SK-N-SH (cell line): Measurements from ENCODE around the gene LRRC8D. TPM values are rescaled to one million over a fixed set of nuclear protein-coding genes. Genes with fewer than 3 reads are reported as not detected.

Experiments
- CTCF ChIA-PET: fragments of 300-600, 350-600 bp; formaldehyde crosslinking; extraction: SDS; loops from one replicate; lab custom pipeline; 2021; lab: Yijun Ruan, JAX
- POLR2A ChIA-PET: fragments of 350-600 bp; sonication (Branson Sonifier 250); formaldehyde crosslinking; extraction: SDS; loops from one replicate; lab custom pipeline; 2020; ENCODE audit warnings: antibody characterized with exemption, inconsistent platforms; lab: Yijun Ruan, JAX
- DNase-seq: peaks from one replicate; pipeline ENCODE4 v3.0.0; 2012
- H2AFZ ChIP-seq: fragments of 200-600 bp; sonication (generic); 2 replicates; pipeline ENCODE4 v1.8.1; 2016; ENCODE audit warnings: antibody characterized with exemption, mild to moderate bottlenecking, low read depth
- H3F3A ChIP-seq: fragments of 200-600 bp; sonication (generic); replicated peaks from 2 replicates; pipeline ENCODE3; 2016; ENCODE audit warnings: antibody characterized with exemption, mild to moderate bottlenecking; ENCODE audit not compliant: insufficient read depth
- H3K27ac ChIP-seq, 2 experiments: fragments of 200-500 bp in 1 of 2; fragments of 200-600 bp in 1 of 2; sonication (Bioruptor generic) in 1 of 2; sonication (generic), shearing (Covaris generic) in 1 of 2; 2 replicates each; pipeline versions ENCODE4 v1.5.1 to v1.6.1; 2014 to 2016; ENCODE audit warnings: low read depth in 2 of 2, inconsistent platforms in 1 of 2, low read length in 1 of 2, mild to moderate bottlenecking in 1 of 2, mixed read lengths in 1 of 2
- H3K27me3 ChIP-seq: fragments of 200-600 bp; sonication (generic), shearing (Covaris generic); 2 replicates; pipeline ENCODE4 v1.6.1; 2016; ENCODE audit warnings: mixed run types; ENCODE audit not compliant: insufficient read depth
- H3K36me3 ChIP-seq, 2 experiments: fragments of 200-500 bp in 1 of 2; fragments of 200-600 bp in 1 of 2; sonication (Bioruptor generic) in 1 of 2; sonication (generic) in 1 of 2; replicated peaks in 1 of 2; 2 replicates each; pipeline versions ENCODE3 to v1.5.1; 2014 to 2016; ENCODE audit warnings: low read length in 1 of 2, mild to moderate bottlenecking in 1 of 2; ENCODE audit not compliant: insufficient read depth in 2 of 2, control insufficient read depth in 1 of 2
- H3K4me1 ChIP-seq, 2 experiments: fragments of 200-500 bp in 1 of 2; fragments of 200-600 bp in 1 of 2; sonication (Bioruptor generic) in 1 of 2; sonication (generic), shearing (Covaris generic) in 1 of 2; 2 replicates each; pipeline versions ENCODE4 v1.5.1 to v1.6.1; 2014 to 2016; ENCODE audit warnings: low read depth in 1 of 2, low read length in 1 of 2, mixed run types in 1 of 2; ENCODE audit not compliant: insufficient read depth in 2 of 2, control insufficient read depth in 1 of 2
- H3K4me2 ChIP-seq: fragments of 200-600 bp; sonication (generic), shearing (Covaris generic); 2 replicates; pipeline ENCODE4 v1.6.1; 2017; ENCODE audit warnings: mixed run types
- H3K4me3 ChIP-seq, 2 experiments: fragments of 200-500 bp in 1 of 2; fragments of 200-600 bp in 1 of 2; sonication (Bioruptor generic) in 1 of 2; sonication (generic), shearing (Covaris generic) in 1 of 2; 2 replicates each; pipeline versions ENCODE4 v1.5.1 to v1.8.1; 2014 to 2016; ENCODE audit warnings: low read depth in 2 of 2, inconsistent platforms in 1 of 2, low read length in 1 of 2, mild to moderate bottlenecking in 1 of 2, mixed read lengths in 1 of 2, moderate library complexity in 1 of 2
- H3K79me2 ChIP-seq: fragments of 200-600 bp; sonication (generic); 2 replicates; pipeline ENCODE4 v1.8.1; 2017; ENCODE audit warnings: mild to moderate bottlenecking; ENCODE audit not compliant: insufficient read depth
- H3K9ac ChIP-seq: fragments of 200-600 bp; sonication (generic); 2 replicates; pipeline ENCODE4 v1.6.1; 2017; ENCODE audit warnings: mixed run types
- H3K9me2 ChIP-seq: fragments of 200-600 bp; sonication (generic); 2 replicates; pipeline ENCODE4 v1.6.1; 2017; ENCODE audit warnings: mixed run types
- H3K9me3 ChIP-seq: fragments of 200-600 bp; sonication (generic); 2 replicates; pipeline ENCODE4 v1.6.1; 2017; ENCODE audit warnings: mixed run types, mild to moderate bottlenecking, moderate library complexity
- H4K20me1 ChIP-seq: fragments of 200-600 bp; sonication (generic); 2 replicates; pipeline ENCODE4 v1.6.1; 2017; ENCODE audit warnings: mild to moderate bottlenecking, mixed run types; ENCODE audit not compliant: insufficient read depth
- CHD2 ChIP-seq: fragments of 150-350 bp; IDR thresholded peaks from 2 replicates; pipeline ENCODE4 v1.6.1; 2018; ENCODE audit warnings: low read length; ENCODE audit not compliant: partially characterized antibody
- EZH2phosphoT487 ChIP-seq: fragments of 200-600 bp; sonication (generic); IDR thresholded peaks from 2 replicates; pipeline ENCODE4 v1.6.1; 2017; ENCODE audit warnings: low read depth, mixed run types, mild to moderate bottlenecking, antibody characterized with exemption, moderate library complexity, borderline replicate concordance
- FOSL2 ChIP-seq: IDR thresholded peaks from 2 replicates; pipeline ENCODE4 v1.4.0; 2012; ENCODE audit warnings: low read depth, mild to moderate bottlenecking, moderate library complexity, borderline replicate concordance
- FOXJ3 ChIP-seq: sonication (generic); formaldehyde crosslinking; IDR thresholded peaks from 2 replicates; pipeline ENCODE4 v1.5.1; 2020; ENCODE audit warnings: mild to moderate bottlenecking, missing genetic modification reagents
- GATA2 ChIP-seq: sonication (generic); formaldehyde crosslinking; IDR thresholded peaks from 2 replicates; pipeline ENCODE4 v1.5.0; 2020; ENCODE audit warnings: mild to moderate bottlenecking, missing genetic modification reagents
- IRF3 ChIP-seq: fragments of 150-350 bp; IDR thresholded peaks from 2 replicates; pipeline ENCODE4 v1.6.1; 2016; ENCODE audit warnings: mild to moderate bottlenecking, low read depth, low read length
- MEF2A ChIP-seq: IDR thresholded peaks from 2 replicates; pipeline ENCODE4 v1.4.0; 2012; ENCODE audit warnings: low read depth, borderline replicate concordance
- NRF1 ChIP-seq: IDR thresholded peaks from 2 replicates; pipeline ENCODE4 v1.6.1; 2012; ENCODE audit warnings: low read depth, mild to moderate bottlenecking, low read length
- POLR2AphosphoS5 ChIP-seq: IDR thresholded peaks from 2 replicates; pipeline ENCODE4 v1.6.1; 2012; ENCODE audit warnings: low read depth, low read length
- RCOR1 ChIP-seq: fragments of 150-350 bp; IDR thresholded peaks from 2 replicates; pipeline ENCODE4 v1.6.1; 2017; ENCODE audit warnings: antibody characterized with exemption, low read length
- RXRA ChIP-seq: IDR thresholded peaks from 2 replicates; pipeline ENCODE4 v1.4.0; 2012; ENCODE audit warnings: low read depth, mild to moderate bottlenecking, borderline replicate concordance
- TAF1 ChIP-seq: IDR thresholded peaks from 2 replicates; pipeline ENCODE4 v1.6.1; 2012; ENCODE audit warnings: low read depth, mild to moderate bottlenecking, low read length, moderate library complexity, borderline replicate concordance
- WGBS: methylation state at CpG from one replicate; pipeline ENCODE4 v1.1.6; 2017; ENCODE audit warnings: low lambda C conversion rate; 5-methylcytosine and 5-hydroxymethylcytosine counted together
- polyA plus RNA-seq, 3 experiments: library from polyadenylated mRNA; depleted of rRNA; stranded (reverse); fragments of >200 nt; gene quantifications; 2 replicates each; pipeline ENCODE4 v1.2.3, GENCODE V29; 2012
- TF ChIP-seq, protein P1 (sequence below): IDR thresholded peaks from 2 replicates; pipeline ENCODE4 v1.4.0; 2012; ENCODE audit warnings: low read depth, borderline replicate concordance
- TF ChIP-seq, protein P2 (sequence below): fragments of 150-350 bp; IDR thresholded peaks from 2 replicates; pipeline ENCODE4 v1.6.1; 2017; ENCODE audit warnings: antibody characterized with exemption, low read length, low read depth, borderline replicate concordance
- TF ChIP-seq, protein P3 (sequence below): IDR thresholded peaks from 2 replicates; pipeline ENCODE4 v1.4.0; 2012; ENCODE audit warnings: low read depth, borderline replicate concordance
- TF ChIP-seq, protein P4 (sequence below): IDR thresholded peaks from 2 replicates; pipeline ENCODE4 v1.4.0; 2012; ENCODE audit warnings: low read depth

LRRC8D gene
- polyA plus RNA-seq, 1 of the 3 experiments (the other 2 are of a cell fraction), result 15.0 TPM

DNA sequence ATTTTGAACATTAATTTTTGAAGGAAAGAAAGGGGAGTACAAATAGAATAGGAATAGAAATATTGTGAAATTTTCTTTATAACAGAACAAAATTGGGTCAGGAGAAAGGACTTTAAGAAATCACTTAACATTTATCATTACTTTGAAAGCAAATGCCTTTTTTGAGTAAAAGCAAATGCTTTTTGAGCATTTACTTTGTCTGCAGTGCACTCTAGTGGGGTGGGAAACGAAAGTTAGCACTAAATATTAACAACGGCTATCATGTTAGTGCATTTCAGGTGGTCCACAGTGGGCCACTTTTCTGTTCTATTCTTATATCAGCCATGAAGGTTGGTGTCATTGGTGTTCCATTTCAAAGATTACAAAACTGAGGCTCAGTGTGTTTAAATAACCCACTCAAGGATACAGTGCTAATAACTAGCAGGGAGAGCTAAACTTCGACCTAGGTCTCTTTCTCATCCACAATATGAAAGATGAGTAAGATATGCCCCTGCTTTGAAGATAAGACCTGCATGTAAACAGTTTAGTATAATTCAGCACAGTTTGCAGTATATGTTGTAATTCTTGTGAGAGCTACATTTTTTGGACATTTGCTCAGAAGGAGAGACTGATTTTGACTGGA lies 13.4 kb downstream of the LRRC8D start:
- no peaks in the 10 kb centered on the region for H3F3A ChIP-seq
- H3K4me3 ChIP-seq, result no peak overlapping the region
- TF ChIP-seq IRF3 (no peak), FOSL2 (no peak), GATA2 (no peak), MEF2A (no peak)
- TF ChIP-seq, protein P1, sequence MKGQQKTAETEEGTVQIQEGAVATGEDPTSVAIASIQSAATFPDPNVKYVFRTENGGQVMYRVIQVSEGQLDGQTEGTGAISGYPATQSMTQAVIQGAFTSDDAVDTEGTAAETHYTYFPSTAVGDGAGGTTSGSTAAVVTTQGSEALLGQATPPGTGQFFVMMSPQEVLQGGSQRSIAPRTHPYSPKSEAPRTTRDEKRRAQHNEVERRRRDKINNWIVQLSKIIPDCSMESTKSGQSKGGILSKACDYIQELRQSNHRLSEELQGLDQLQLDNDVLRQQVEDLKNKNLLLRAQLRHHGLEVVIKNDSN, result no peak
- peaks cover 0 to 4% of the 10 kb centered on the region in 2 experiments; a peak in 2 of 4 replicates for H3K4me1 ChIP-seq
- H3K27ac ChIP-seq, result no peak overlapping the region
- no peak overlapping the region for H2AFZ ChIP-seq
- DNase-seq, result no peak
- H3K79me2 ChIP-seq, result no peaks in the 10 kb centered on the region
- H4K20me1 ChIP-seq, result no peaks in the 10 kb centered on the region
- no peak overlapping the region for H3K9ac ChIP-seq
- CTCF ChIA-PET, result interaction anchor here (2.0 to 2.9 kb wide), 2 partner anchors 9 to 71 kb away, joined by 5 to 19 read pairs; no protein-coding TSS in a partner anchor
- H3K36me3 ChIP-seq, result peaks cover 0 to 2% of the 10 kb centered on the region in 2 experiments
- H3K9me2 ChIP-seq, result no peaks in the 10 kb centered on the region
- 93% methylated on average over 3 of the region's 3 CpGs for WGBS
- H3K27me3 ChIP-seq, result no peaks in the 10 kb centered on the region
- no peak overlapping the region for H3K4me2 ChIP-seq
- H3K9me3 ChIP-seq, result no peaks in the 10 kb centered on the region
- POLR2A ChIA-PET, result no interaction called here

GRCh38 chr1:89836252-89837035 lies 15.6 kb downstream of the LRRC8D start:
- no peak overlapping the region for H3K9ac ChIP-seq
- peaks cover 0 to 5% of the 10 kb centered on the region in 2 experiments; a peak in 2 of 4 replicates for H3K4me1 ChIP-seq
- H3K27me3 ChIP-seq, result no peaks in the 10 kb centered on the region
- DNase-seq, result no peak
- 93% methylated on average over 8 of the region's 8 CpGs for WGBS
- no peak overlapping the region for H3K4me3 ChIP-seq
- H3K9me2 ChIP-seq, result no peaks in the 10 kb centered on the region
- POLR2A ChIA-PET, result interaction anchor here (1.5 kb wide), 1 partner anchor 15 kb away, joined by 5 read pairs; the partner anchor contains the start of gene LRRC8D
- H2AFZ ChIP-seq, result no peak overlapping the region
- no peak overlapping the region for H3K4me2 ChIP-seq
- CTCF ChIA-PET, result interaction anchor here (0.8 to 1.6 kb wide), 4 partner anchors 11 to 158 kb away, joined by 3 to 5 read pairs (median 3); no protein-coding TSS in a partner anchor
- peaks cover 0 to 2% of the 10 kb centered on the region in 2 experiments for H3K36me3 ChIP-seq
- no peaks in the 10 kb centered on the region for H3K9me3 ChIP-seq
- no peaks in the 10 kb centered on the region for H3K79me2 ChIP-seq
- H3F3A ChIP-seq, result no peaks in the 10 kb centered on the region
- H3K27ac ChIP-seq, result no peak overlapping the region
- no peaks in the 10 kb centered on the region for H4K20me1 ChIP-seq
- TF ChIP-seq RXRA (no peak), NRF1 (no peak), RCOR1 (no peak), FOSL2 (no peak), TAF1 (no peak), EZH2phosphoT487 (no peak), CHD2 (no peak), POLR2AphosphoS5 (no peak), IRF3 (no peak), FOXJ3 (CRISPR knock-in tag) (no peak)
- TF ChIP-seq, protein P2, sequence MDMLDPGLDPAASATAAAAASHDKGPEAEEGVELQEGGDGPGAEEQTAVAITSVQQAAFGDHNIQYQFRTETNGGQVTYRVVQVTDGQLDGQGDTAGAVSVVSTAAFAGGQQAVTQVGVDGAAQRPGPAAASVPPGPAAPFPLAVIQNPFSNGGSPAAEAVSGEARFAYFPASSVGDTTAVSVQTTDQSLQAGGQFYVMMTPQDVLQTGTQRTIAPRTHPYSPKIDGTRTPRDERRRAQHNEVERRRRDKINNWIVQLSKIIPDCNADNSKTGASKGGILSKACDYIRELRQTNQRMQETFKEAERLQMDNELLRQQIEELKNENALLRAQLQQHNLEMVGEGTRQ, result no peak
- TF ChIP-seq, protein P1, result no peak
- TF ChIP-seq, protein P3, sequence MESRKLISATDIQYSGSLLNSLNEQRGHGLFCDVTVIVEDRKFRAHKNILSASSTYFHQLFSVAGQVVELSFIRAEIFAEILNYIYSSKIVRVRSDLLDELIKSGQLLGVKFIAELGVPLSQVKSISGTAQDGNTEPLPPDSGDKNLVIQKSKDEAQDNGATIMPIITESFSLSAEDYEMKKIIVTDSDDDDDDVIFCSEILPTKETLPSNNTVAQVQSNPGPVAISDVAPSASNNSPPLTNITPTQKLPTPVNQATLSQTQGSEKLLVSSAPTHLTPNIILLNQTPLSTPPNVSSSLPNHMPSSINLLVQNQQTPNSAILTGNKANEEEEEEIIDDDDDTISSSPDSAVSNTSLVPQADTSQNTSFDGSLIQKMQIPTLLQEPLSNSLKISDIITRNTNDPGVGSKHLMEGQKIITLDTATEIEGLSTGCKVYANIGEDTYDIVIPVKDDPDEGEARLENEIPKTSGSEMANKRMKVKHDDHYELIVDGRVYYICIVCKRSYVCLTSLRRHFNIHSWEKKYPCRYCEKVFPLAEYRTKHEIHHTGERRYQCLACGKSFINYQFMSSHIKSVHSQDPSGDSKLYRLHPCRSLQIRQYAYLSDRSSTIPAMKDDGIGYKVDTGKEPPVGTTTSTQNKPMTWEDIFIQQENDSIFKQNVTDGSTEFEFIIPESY, result no peak
- TF ChIP-seq, protein P4, sequence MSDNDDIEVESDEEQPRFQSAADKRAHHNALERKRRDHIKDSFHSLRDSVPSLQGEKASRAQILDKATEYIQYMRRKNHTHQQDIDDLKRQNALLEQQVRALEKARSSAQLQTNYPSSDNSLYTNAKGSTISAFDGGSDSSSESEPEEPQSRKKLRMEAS, result no peak
